ENCODE measurements around the gene NSD2.

- TF ChIP-seq, protein P1, sequence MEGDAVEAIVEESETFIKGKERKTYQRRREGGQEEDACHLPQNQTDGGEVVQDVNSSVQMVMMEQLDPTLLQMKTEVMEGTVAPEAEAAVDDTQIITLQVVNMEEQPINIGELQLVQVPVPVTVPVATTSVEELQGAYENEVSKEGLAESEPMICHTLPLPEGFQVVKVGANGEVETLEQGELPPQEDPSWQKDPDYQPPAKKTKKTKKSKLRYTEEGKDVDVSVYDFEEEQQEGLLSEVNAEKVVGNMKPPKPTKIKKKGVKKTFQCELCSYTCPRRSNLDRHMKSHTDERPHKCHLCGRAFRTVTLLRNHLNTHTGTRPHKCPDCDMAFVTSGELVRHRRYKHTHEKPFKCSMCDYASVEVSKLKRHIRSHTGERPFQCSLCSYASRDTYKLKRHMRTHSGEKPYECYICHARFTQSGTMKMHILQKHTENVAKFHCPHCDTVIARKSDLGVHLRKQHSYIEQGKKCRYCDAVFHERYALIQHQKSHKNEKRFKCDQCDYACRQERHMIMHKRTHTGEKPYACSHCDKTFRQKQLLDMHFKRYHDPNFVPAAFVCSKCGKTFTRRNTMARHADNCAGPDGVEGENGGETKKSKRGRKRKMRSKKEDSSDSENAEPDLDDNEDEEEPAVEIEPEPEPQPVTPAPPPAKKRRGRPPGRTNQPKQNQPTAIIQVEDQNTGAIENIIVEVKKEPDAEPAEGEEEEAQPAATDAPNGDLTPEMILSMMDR (IDR thresholded peaks at IDR 0.05) = no peak
- TF ChIP-seq EZH2 (IDR thresholded peaks at IDR 0.05) = no peak
These were observed 82.1 kb downstream of the NSD2 start for GRCh38 chr4:1953335-1953734.
